Tibial nerve (tissue), 4 donors: ENCODE measurements around the gene ADAMTS8. TPM values are rescaled to one million over a fixed set of nuclear protein-coding genes. Genes with fewer than 3 reads are reported as not detected.

Experiments used
- DNase-seq, 2 donors: peaks; one replicate each; pipeline ENCODE4 v3.0.0-alpha.2; 2019; ENCODE audit warnings: low spot score in 2 of 2
- H3K27ac ChIP-seq, 4 donors: fragments of 200-600 bp; sonication (generic) in 3 of 4; one replicate each; pipeline ENCODE4 v1.5.1; 2017 to 2019; ENCODE audit warnings: mild to moderate bottlenecking in 1 of 4
- H3K27me3 ChIP-seq, 2 donors: fragments of 200-600 bp; sonication (generic) in 1 of 2; one replicate each; pipeline versions ENCODE4 v1.5.1 to v1.6.0; 2017 to 2019
- H3K36me3 ChIP-seq, 3 donors: fragments of 200-600 bp; sonication (generic); one replicate each; pipeline ENCODE4 v1.5.1; 2018 to 2019
- H3K4me1 ChIP-seq, 4 donors: fragments of 200-600 bp; sonication (generic) in 3 of 4; one replicate each; pipeline ENCODE4 v1.5.1; 2017 to 2019
- H3K4me3 ChIP-seq, 4 donors: fragments of 200-600 bp; sonication (generic) in 3 of 4; one replicate each; pipeline ENCODE4 v1.5.1; 2017 to 2019; ENCODE audit warnings: mild to moderate bottlenecking in 1 of 4, moderate library complexity in 1 of 4
- H3K9me3 ChIP-seq, 4 donors: fragments of 200-600 bp; sonication (generic) in 3 of 4; one replicate each; pipeline ENCODE4 v1.5.1; 2017 to 2019
- CTCF ChIP-seq, 5 experiments: fragments of 200-600 bp in 3 of 5; fragments of 450-650 bp in 2 of 5; sonication (generic) in 3 of 5; IDR thresholded peaks; one replicate each; pipeline ENCODE4 v1.5.1; 2016 to 2019; ENCODE audit warnings: antibody characterized with exemption in 5 of 5, mild to moderate bottlenecking in 3 of 5, moderate library complexity in 2 of 5
- EP300 ChIP-seq, 2 donors: sonication (generic); formaldehyde crosslinking; IDR thresholded peaks; one replicate each; pipeline ENCODE4 v1.6.1; 2017; ENCODE audit warnings: antibody characterized with exemption in 2 of 2, mild to moderate bottlenecking in 1 of 2
- POLR2A ChIP-seq, 2 donors: fragments of 450-650 bp; IDR thresholded peaks; one replicate each; pipeline ENCODE4 v1.6.1; 2017; ENCODE audit warnings: antibody characterized with exemption in 2 of 2, mild to moderate bottlenecking in 2 of 2, moderate library complexity in 2 of 2
- WGBS, 2 donors: methylation state at CpG; one replicate each; pipeline ENCODE4 v1.1.5; 2018; 5-methylcytosine and 5-hydroxymethylcytosine counted together
- total RNA-seq, 4 donors: library from RNA; depleted of rRNA; stranded (reverse); fragments of >200 nt; gene quantifications; one replicate each; pipeline ENCODE4 v1.1.0, GENCODE V29; 2016

Gene ADAMTS8
- total RNA-seq, 4 donors from 2014 or later = 0.66 to 3.9 (median 1.6) TPM

GRCh38 chr11:130414107-130415080, 14.0 kb downstream of the ADAMTS8 start:
- Histone ChIP-seq H3K9me3 (no peaks in the 10 kb centered on the region), H3K27me3 (no peaks in the 10 kb centered on the region), H3K4me3 (no peak overlapping the region), H3K27ac (no peak overlapping the region), H3K4me1 (no peaks in the 10 kb centered on the region), H3K36me3 (peaks cover 0 to 14% (median 0%) of the 10 kb centered on the region in 3 donors)
- WGBS, 2 donors = 76 to 81% methylated on average over 24 of the region's 24 CpGs
- no peak for DNase-seq
- no peak for TF ChIP-seq CTCF (IDR thresholded peaks at IDR 0.05)
- TF ChIP-seq POLR2A (IDR thresholded peaks at IDR 0.05) = no peak
- TF ChIP-seq EP300 (IDR thresholded peaks at IDR 0.05) = no peak

DNA sequence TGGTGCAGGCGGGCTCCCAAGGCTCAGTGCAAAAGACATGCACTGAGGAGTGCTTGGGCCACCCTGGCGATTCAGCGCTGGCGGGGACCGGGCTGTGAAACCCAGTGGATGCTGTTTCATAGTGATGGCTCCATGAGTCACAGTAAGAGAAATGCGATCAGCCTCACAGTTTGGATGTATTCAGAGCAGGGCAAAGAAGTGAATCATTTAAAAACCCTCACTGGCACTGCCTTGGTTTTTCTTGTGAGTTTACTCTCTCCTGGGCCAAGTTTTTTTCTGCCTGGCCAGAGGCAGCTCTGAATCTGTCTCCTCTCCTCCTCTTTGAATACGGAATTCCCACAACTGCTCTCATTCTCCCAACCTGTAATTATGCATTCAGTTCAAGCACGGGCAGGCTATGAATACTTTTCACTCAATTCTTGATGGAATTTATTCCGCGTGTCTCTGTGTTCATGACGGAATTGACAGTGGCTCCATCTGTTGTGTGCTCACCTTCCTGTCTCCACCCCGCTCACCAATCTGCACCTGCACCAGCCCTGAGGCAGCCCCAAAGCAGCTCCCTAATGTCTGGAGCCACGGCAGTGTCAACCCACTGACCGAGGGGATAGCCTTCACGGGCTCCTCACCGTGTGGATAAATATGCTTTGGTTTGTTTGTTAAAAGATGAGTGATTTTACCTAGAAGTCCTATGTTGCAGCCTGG, 14.9 kb downstream of the ADAMTS8 start:
- Histone ChIP-seq H3K4me3 (no peak overlapping the region), H3K27ac (no peak overlapping the region), H3K36me3 (peaks cover 0 to 14% (median 0%) of the 10 kb centered on the region in 3 donors), H3K9me3 (no peaks in the 10 kb centered on the region), H3K4me1 (no peaks in the 10 kb centered on the region), H3K27me3 (no peaks in the 10 kb centered on the region)
- no peak for DNase-seq
- no peak for TF ChIP-seq POLR2A (IDR thresholded peaks at IDR 0.05)
- no peak for TF ChIP-seq CTCF (IDR thresholded peaks at IDR 0.05)
- no peak for TF ChIP-seq EP300 (IDR thresholded peaks at IDR 0.05)
- 84 to 89% methylated on average over 16 of the region's 16 CpGs for WGBS, 2 donors

DNA sequence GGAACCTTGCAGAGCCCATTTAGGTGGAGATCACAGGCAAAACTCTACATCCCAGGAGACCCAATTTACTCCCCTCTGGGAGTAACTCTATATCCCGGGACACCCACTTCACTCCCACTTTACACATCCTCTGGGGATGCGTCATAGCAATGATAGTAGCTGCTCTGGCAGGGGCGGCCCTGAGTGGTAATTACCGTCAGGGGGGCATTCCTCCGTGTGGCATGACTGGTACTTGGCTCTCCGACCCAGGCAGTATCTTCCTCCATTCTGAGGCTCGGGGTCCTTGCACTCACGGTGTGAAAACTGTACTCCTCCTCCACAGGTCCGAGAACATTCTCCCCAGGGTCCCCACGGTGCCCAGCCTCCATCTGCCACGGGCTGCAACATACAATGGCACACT, 17.2 kb downstream of the ADAMTS8 start:
- H3K4me3 ChIP-seq = no peak overlapping the region
- no peaks in the 10 kb centered on the region for H3K4me1 ChIP-seq
- no peaks in the 10 kb centered on the region for H3K9me3 ChIP-seq
- H3K27ac ChIP-seq = no peak overlapping the region
- no peak for DNase-seq
- TF ChIP-seq EP300 (IDR thresholded peaks at IDR 0.05) = no peak
- 84 to 85% methylated on average over 11 of the region's 11 CpGs for WGBS, 2 donors
- peaks cover 0 to 12% (median 0%) of the 10 kb centered on the region in 3 donors for H3K36me3 ChIP-seq
- no peaks in the 10 kb centered on the region for H3K27me3 ChIP-seq

DNA sequence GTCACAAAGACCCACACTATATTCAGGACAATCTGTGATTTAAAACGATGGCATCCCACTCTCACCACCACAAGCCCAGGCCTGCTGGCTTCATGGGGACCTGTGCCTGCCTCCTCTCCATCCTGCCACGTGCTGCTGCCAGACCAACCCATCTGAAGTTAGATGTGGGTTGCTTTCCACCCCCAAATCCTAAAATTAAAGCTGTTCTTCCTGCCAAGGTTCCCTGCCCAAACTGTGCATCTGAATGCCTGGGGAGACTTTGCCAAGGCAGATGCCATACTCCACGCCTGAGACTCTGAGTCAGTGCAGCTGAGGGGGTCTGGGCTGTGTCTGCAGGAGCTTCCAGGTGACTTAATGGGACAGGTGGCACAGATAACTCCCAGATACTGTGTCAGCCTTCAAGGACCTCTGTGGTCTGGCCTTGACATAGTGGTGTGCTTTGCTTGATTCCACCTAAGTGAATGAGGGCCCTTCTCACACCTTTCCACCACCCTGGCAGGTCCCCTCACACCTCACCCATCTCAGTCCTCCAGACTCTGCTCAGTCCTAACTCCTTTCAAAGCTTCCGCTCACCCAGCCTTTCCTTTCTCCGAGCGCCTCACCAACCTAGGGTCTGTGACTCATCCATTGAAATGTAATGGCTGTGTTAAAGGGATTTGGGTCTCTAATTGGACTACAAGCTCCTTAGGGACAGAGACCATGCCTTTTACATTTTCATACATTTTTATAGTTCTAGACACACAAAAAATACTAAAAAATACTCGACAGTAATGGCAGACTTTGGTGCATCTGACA, 18.6 kb downstream of the ADAMTS8 start:
- Histone ChIP-seq H3K4me3 (no peak overlapping the region), H3K4me1 (no peaks in the 10 kb centered on the region), H3K27me3 (no peaks in the 10 kb centered on the region), H3K36me3 (peaks cover 0 to 6% (median 0%) of the 10 kb centered on the region in 3 donors), H3K27ac (no peak overlapping the region), H3K9me3 (no peaks in the 10 kb centered on the region)
- TF ChIP-seq EP300 (IDR thresholded peaks at IDR 0.05) = no peak
- no peak for DNase-seq
- 90 to 91% methylated on average over 7 of the region's 7 CpGs for WGBS, 2 donors

DNA sequence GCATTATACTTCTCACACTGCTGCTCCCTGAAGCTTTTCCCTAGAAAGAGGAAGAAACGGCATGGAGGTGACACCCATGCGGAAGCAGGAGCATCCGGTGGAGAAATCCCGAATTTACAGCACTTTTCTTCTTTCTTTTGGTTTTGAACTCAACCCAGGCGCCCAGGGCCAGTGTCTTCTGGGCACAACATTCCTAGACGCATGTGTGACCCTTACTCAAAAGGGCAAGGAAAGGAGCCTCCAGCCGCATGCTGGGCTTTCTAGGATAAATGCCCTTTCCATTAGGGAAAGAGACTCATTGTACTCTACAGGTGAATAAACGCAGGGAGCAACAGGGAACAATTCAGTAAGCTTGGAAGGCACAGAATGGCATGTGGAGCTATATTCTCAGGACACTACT, 19.5 kb downstream of the ADAMTS8 start:
- no peaks in the 10 kb centered on the region for H3K9me3 ChIP-seq
- H3K27me3 ChIP-seq = no peaks in the 10 kb centered on the region
- H3K36me3 ChIP-seq = peaks cover 0 to 6% (median 0%) of the 10 kb centered on the region in 3 donors
- no peak for DNase-seq
- no peak overlapping the region for H3K27ac ChIP-seq
- H3K4me3 ChIP-seq = no peak overlapping the region
- WGBS, 2 donors = 90 to 92% methylated on average over 8 of the region's 8 CpGs
- peaks cover 0 to 6% (median 2%) of the 10 kb centered on the region in 4 donors for H3K4me1 ChIP-seq
- TF ChIP-seq POLR2A (IDR thresholded peaks at IDR 0.05) = no peak
- no peak for TF ChIP-seq EP300 (IDR thresholded peaks at IDR 0.05)
- no peak for TF ChIP-seq CTCF (IDR thresholded peaks at IDR 0.05)
